ENCODE results near the gene KIAA0319L. TPM values are rescaled to one million over a fixed set of nuclear protein-coding genes. Genes with fewer than 3 reads are reported as not detected.
"Not testable (repeated sequence)": the region's sequence is repeated elsewhere in the genome, so short reads cannot be mapped to it uniquely, and the experiment has no call there.

Gene KIAA0319L
- total RNA-seq, 4 donors from 2014 or later: 28.5 to 35.7 (median 32.7) TPM

- no peak for DNase-seq (ENCODE audit: extremely low spot score)
- Histone ChIP-seq H3K9me3 (no peaks in the 10 kb centered on the region), H3K4me1 (no peaks in the 10 kb centered on the region), H3K36me3 (peaks cover 0 to 10% (median 5%) of the 10 kb centered on the region in 4 donors), H3K27me3 (no peaks in the 10 kb centered on the region), H3K4me3 (no peak overlapping the region), H3K27ac (replicated peaks in 1 of 4) (no peak overlapping the region)
- intact Hi-C loops (cut with DNase I): no loop called here
- 87% methylated on average over 7 of the region's 7 CpGs for WGBS
- TF ChIP-seq POLR2A (IDR thresholded peaks at IDR 0.05; ENCODE audit: low read depth) (no peak), POLR2AphosphoS5 (IDR thresholded peaks at IDR 0.05) (no peak), CTCF (IDR thresholded peaks at IDR 0.05) (no peak), EP300 (IDR thresholded peaks at IDR 0.05) (no peak)
These were observed 29.6 kb upstream of the KIAA0319L start for GRCh38 chr1:35586808-35587207.

GRCh38 chr1:35585805-35586204, 28.6 kb upstream of the KIAA0319L start:
- H3K9me3 ChIP-seq; H3K27ac ChIP-seq (replicated peaks in 1 of 4); H3K36me3 ChIP-seq; DNase-seq (ENCODE audit: extremely low spot score); intact Hi-C loops (cut with DNase I); H3K27me3 ChIP-seq; H3K4me1 ChIP-seq; H3K4me3 ChIP-seq: not testable (repeated sequence)
- 89% methylated on average over 1 of the region's 1 CpG for WGBS

- Histone ChIP-seq H3K4me3 (no peak overlapping the region), H3K9me3 (no peaks in the 10 kb centered on the region), H3K36me3 (peaks cover 0 to 2% (median 0%) of the 10 kb centered on the region in 4 donors), H3K4me1 (no peaks in the 10 kb centered on the region), H3K27ac (replicated peaks in 1 of 4) (no peak overlapping the region), H3K27me3 (no peaks in the 10 kb centered on the region)
- intact Hi-C loops (cut with DNase I): no loop called here
- WGBS: 84% methylated on average over 3 of the region's 3 CpGs
- DNase-seq (ENCODE audit: extremely low spot score): no peak
- TF ChIP-seq POLR2AphosphoS5 (IDR thresholded peaks at IDR 0.05) (no peak), EP300 (IDR thresholded peaks at IDR 0.05) (no peak), CTCF (IDR thresholded peaks at IDR 0.05) (no peak), POLR2A (IDR thresholded peaks at IDR 0.05; ENCODE audit: low read depth) (no peak)
These were observed 28.1 kb upstream of the KIAA0319L start for GRCh38 chr1:35585281-35585680.

- DNase-seq (ENCODE audit: extremely low spot score); intact Hi-C loops (cut with DNase I); H3K9me3 ChIP-seq; H3K4me3 ChIP-seq; H3K27ac ChIP-seq (replicated peaks in 1 of 4); H3K36me3 ChIP-seq: not testable (repeated sequence)
- H3K27me3 ChIP-seq: peaks cover 0 to 22% (median 6%) of the 10 kb centered on the region in 4 donors
- WGBS: 95% methylated on average over 9 of the region's 9 CpGs
- H3K4me1 ChIP-seq: peaks cover 12 to 20% (median 19%) of the 10 kb centered on the region in 4 donors
These were observed 24.4 kb upstream of the KIAA0319L start for GRCh38 chr1:35581621-35582020.

- Histone ChIP-seq H3K9me3 (no peaks in the 10 kb centered on the region), H3K36me3 (no peaks in the 10 kb centered on the region), H3K27me3 (peaks cover 0 to 28% (median 9%) of the 10 kb centered on the region in 4 donors), H3K4me1 (peaks cover 13 to 26% (median 24%) of the 10 kb centered on the region in 4 donors), H3K4me3 (no peak overlapping the region), H3K27ac (replicated peaks in 1 of 4) (no peak overlapping the region)
- no peak for DNase-seq (ENCODE audit: extremely low spot score)
- intact Hi-C loops (cut with DNase I): no loop called here
- TF ChIP-seq POLR2A (IDR thresholded peaks at IDR 0.05; ENCODE audit: low read depth) (no peak), CTCF (IDR thresholded peaks at IDR 0.05) (no peak), POLR2AphosphoS5 (IDR thresholded peaks at IDR 0.05) (no peak), EP300 (IDR thresholded peaks at IDR 0.05) (no peak)
- 77% methylated on average over 4 of the region's 4 CpGs for WGBS
These were observed 23.8 kb upstream of the KIAA0319L start for GRCh38 chr1:35580949-35581388.

Data from esophagus muscularis mucosa (tissue), 4 donors.